GM18520 (cell line): ENCODE results near the gene OR2J3.
"Not testable (repeated sequence)": the region's sequence is repeated elsewhere in the genome, so short reads cannot be mapped to it uniquely, and the experiment has no call there.

ENCODE experiments used
- ATAC-seq: cut with Tn5 transposase; IDR thresholded peaks from one replicate; pipeline ENCODE4 v1.9.1; 2021; ENCODE audit not compliant: unreplicated experiment

Gene OR2J3

DNA sequence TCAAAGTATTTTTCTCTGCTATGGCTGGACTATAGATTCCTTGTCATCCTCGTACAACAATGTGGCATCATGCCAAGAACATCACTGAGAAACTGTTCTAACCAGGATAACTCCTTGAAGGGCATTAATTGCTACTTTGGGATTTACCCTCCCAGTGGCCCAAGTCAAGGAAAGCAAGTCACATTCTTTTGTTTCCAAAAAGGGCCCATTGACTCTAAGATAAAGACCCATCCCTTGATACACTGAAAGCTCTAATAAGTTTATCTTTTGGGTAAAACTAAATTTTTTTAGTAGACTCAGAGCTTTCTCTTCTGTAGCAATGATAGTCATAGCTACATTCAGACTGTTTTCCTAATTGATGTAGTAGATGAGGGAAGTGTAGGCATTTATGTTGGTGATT lies at the start of gene OR2J3:
Gene OR2J3, plus strand, starts transcription at position 301 of the 400 bp plus-strand sequence. CDS start 3,833 bp downstream, outside the sequence.
- no peak for ATAC-seq

- ATAC-seq = no peak
Observed at GRCh38 chr6:29071831-29072723, 35.8 kb upstream of the OR2J3 start.

DNA sequence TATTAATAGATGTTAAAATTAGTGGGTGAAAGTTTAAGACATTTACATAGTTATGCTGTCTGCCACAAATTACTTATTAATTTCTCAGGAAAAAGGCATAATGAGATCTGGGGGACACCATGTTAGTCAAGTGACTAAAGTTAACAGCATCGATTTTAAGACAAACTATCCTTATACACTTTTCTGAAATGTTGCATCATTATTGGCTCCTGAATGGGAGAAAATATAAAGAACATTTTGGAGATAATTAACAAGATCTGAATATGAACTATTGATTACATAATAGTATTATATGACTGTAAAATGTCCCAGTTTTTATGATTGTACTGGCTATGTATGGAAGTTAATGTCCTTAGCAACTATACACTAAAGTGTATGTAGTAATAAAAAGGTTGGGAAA lies 28.7 kb upstream of the OR2J3 start:
- no peak for ATAC-seq

- no peak for ATAC-seq
Observed at GRCh38 chr6:29081312-29081711, 26.5 kb upstream of the OR2J3 start.

DNA sequence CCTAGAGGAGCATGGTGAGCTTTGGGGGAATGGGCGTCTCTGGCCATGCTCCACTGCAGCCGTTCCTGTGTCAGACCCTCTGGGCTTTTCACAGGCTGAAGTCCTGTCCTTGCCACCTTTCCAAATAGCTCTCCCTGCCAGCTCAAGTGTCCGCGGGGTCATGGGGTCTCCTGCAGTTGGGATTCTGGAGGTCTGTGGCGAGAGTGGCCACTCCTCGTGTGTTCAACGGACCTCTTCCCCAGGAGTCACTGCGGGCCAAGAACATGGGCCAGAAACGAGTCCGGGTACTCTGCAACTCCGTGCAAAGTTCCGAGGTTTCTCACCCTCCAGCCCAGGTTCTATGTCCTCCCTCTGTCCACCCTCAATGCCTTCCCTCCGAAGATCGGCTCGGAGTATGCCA lies 25.4 kb upstream of the OR2J3 start:
- ATAC-seq = no peak

DNA sequence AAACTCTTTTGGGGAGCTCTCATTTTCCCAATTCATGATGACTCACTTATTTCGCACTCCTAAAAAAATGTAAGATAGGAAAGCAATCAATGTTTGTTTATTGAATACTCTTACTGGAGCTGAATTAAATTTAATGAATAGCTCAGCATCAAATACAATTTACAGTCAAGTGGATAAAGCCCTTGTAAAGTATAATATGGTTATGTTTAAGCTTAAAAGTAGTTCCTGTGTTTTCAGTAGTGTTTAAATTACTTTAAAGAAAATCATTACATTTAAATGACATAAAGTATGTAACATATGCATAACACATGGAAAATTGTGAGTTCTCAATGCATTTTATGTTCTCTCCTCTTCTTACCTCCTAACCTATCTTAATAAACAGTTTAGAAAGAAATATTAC lies 20.6 kb upstream of the OR2J3 start, which contains the start of gene OR2B3:
Gene OR2B3, minus strand, starts transcription at position 101 of the 400 bp plus-strand sequence. Its CDS starts 65 bp downstream, at position 36.
- no peak for ATAC-seq

DNA sequence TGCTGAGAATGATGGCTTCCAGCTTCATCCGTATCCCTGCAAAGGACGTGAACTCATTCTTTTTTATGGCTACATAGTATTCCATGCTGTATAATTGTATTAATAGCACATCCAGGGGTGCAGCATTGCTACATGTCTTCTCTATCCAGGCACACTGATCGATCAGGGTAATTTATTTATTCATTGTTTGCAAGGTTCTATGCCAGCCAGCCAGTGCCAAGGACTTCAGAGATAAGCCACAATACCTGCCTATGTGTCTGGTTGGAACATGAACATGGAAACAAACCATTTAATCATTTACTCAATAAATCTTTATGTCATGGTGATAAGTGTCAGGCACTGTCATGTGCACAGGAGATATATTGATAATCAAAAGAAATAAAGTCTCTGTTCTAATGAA lies 14.9 kb upstream of the OR2J3 start:
- ATAC-seq = no peak

DNA sequence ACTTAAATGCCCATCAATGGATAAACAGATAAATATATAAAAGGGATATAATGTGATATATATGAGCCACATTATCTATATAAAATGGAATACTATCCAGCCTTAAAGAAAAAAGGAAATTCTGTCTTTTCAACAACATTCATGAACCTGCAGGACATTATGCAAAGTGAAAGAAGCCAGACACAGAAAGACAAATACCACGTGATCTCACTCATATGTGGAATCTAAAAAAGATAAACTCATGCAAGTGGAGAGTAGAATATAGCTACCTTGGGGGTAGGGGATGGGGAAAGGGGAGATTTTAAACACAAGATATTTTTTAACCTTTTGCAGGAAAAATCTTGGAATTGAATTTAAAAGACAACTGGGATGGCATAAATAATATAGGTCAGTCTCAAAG lies 10.1 kb upstream of the OR2J3 start:
- no peak for ATAC-seq

GRCh38 chr6:29099190-29099589 lies 8.7 kb upstream of the OR2J3 start, which contains the start of gene OR2J1:
TSS of gene OR2J1 (plus strand) at chr6:29099490. CDS start at chr6:29100943, 1,453 bp downstream.
- no peak for ATAC-seq

GRCh38 chr6:29112135-29112534 lies 4.3 kb downstream of the OR2J3 start:
- ATAC-seq = no peak

DNA sequence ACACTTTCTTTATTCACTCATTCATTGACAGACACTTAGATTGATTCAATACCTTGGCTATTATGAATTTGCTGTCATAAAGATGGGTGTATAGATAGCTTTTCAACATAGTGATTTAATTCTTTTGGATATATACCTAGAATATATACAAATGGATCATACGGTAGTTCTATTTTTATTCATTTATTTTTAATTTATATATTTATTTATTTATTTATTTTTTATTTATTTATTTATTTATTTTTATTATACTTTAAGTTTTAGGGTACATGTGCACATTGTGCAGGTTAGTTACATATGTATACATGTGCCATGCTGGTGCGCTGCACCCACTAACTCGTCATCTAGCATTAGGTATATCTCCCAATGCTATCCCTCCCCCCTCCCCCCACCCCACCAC lies 7.1 kb downstream of the OR2J3 start:
- not testable (repeated sequence) for ATAC-seq

DNA sequence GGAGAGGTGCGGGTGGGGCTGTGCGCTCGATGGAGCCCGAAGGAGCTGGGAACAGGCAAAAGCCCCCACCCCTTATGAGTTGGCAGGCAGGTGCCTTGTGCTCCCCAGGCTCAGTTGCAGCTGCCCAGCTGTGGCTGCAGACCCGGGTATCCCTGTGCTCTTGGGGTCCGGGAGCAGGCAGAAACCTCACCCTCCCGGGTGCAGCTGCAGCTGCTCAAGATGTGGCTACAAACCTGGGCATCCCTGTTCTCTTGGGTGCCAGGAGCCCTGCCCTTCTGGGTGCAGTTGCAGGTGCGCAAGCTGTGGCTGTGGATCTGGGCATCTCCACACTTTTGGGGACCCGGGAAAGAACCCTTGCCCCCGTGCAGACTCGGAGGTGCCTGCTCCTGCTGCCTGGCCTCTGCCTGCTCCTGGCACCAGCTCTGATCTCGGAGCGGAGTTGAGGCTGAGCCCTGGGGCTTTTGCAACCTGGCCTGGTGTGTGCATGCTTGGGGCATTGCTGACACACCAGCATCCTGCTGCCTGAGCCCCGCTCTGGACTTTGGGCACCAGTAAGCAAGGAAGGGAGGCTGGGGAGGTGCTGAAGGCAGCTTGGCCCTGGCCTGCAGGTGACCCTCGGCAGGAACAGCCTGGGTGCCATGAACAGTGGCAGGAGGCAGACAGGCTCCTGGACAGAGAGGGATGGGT lies 21.6 kb downstream of the OR2J3 start:
- ATAC-seq = no peak

DNA sequence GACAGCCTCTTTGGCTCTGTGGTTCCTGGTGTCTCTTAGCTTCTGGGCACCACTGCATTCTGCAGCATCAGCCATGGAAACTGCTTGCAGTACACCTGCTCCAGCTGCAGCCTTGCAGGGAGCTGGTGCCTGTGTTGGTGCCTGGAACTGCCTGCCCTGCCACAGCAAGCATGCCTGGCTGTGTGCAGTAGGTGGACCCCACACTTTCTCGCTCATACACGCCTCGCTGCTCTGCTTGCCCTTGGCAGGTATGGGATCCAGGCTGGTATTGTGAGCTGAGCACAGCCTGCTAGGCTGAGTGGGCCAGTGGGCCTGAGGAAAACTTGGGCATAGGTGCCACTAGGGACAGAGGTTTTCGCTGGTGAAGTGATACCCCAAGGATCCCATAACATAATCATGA lies 22.8 kb downstream of the OR2J3 start:
- ATAC-seq = no peak

DNA sequence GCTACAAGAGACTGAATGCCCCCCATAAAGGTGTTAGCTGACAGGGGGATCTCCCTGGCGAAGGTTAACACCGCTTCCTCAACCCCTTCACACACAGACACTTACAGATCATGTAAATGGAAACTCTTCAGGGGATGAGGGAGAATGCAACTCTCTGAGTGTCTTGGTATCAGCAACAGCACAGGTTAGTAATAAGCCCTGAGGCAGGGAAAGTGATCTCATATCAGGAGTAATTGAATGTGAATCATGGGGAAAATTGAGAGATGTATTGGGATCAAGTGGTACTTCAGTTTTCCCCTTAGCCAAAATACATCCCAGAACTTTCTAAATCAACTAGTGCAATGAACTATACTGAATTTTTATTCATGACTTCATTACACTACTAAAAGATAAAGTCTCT lies 23.8 kb downstream of the OR2J3 start:
- ATAC-seq = no peak

GRCh38 chr6:29137724-29138123 lies 29.9 kb downstream of the OR2J3 start:
- ATAC-seq = no peak

DNA sequence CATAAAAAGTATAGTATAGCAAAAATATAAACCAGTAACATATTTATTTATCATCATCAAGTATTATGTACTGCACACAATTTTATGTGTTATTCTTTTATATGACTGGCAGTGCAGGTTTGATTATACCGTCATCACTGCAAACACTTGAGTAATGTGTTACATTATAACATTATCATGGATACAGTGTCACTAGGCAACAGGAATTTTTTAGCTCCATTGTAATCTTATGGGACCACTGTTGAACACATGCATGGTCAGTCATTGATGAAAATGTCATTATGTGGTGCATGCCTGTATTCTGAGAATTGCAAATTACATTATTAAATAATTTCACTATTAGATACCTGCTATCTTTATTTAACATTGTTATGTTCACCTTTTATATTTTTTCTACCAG lies 33.7 kb downstream of the OR2J3 start:
- ATAC-seq = no peak

DNA sequence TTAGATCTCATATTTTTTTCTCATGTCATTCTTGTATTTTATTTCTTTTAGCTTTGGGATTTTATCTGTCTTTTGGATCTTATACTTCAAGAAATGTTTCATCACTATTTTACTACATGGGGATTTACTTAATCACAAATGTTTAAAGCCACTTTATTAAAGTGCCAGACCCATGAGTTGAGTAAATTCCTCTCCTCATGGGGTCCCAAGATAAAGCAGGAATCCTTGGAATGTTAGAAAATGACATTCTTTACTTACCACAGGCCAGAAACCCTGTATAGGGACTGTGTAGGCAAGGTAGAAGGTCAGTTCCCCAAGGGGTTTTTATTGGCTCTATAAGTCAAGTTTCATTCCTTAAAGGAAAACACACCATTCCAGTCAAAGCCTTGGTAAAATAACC lies 34.5 kb downstream of the OR2J3 start:
- no peak for ATAC-seq

- no peak for ATAC-seq
Observed at GRCh38 chr6:29146179-29146578, 38.3 kb downstream of the OR2J3 start.

- no peak for ATAC-seq
Observed at GRCh38 chr6:29147074-29147473, 39.2 kb downstream of the OR2J3 start.

GRCh38 chr6:29149444-29149843 lies 41.6 kb downstream of the OR2J3 start:
- ATAC-seq = not testable (repeated sequence)

DNA sequence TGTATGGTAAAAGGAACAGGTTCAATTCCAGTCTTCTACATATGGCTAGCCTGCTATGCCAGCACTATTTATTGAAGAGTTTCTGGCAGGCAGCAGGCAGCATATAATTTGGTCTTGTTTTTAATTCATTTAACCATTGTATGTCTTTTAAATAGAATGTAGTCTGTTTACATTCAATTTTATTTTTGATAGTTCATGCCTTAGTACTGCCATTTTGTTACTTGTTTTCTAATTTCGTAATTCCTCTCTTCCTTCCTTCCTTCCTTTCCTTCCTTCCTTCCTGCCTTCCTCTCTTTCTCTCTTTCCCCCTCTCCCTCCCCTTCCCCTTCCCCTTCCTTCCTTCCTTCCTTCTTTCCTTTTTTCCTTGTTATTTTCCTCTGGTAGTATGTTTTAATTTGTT lies 45.2 kb downstream of the OR2J3 start:
- no peak for ATAC-seq

GRCh38 chr6:29155182-29155581 lies 47.3 kb downstream of the OR2J3 start:
- not testable (repeated sequence) for ATAC-seq
